Fibroblast of lung (primary cell): ENCODE measurements around the gene METTL14. TPM values are rescaled to one million over a fixed set of nuclear protein-coding genes. Genes with fewer than 3 reads are reported as not detected.

ENCODE experiments used
- DNase-seq, 2 donors: peaks; one replicate each; pipeline versions ENCODE4 v3.0.0 to v3.0.0-alpha.2; 2010; ENCODE audit warnings: low read depth in 2 of 2
- H2AFZ ChIP-seq: 2 replicates; pipeline ENCODE4 v1.5.1; 2012; ENCODE audit warnings: low read length, control low read depth, inconsistent platforms
- H3K27ac ChIP-seq: 2 replicates; pipeline ENCODE4 v1.5.1; 2011; ENCODE audit warnings: low read length, control low read depth; ENCODE audit not compliant: insufficient read depth
- H3K27me3 ChIP-seq: 2 replicates; pipeline ENCODE4 v1.5.1; 2011; ENCODE audit warnings: mild to moderate bottlenecking, low read length; ENCODE audit not compliant: control insufficient read depth, insufficient read depth
- H3K36me3 ChIP-seq: 2 replicates; pipeline ENCODE4 v1.5.1; 2011; ENCODE audit warnings: low read length; ENCODE audit not compliant: control insufficient read depth, insufficient read depth
- H3K4me1 ChIP-seq: 2 replicates; pipeline ENCODE4 v1.5.1; 2011; ENCODE audit warnings: low read length; ENCODE audit not compliant: control insufficient read depth, insufficient read depth; ENCODE audit errors: extremely low read depth
- H3K4me2 ChIP-seq: 2 replicates; pipeline ENCODE4 v1.5.1; 2011; ENCODE audit warnings: low read length, control low read depth; ENCODE audit not compliant: insufficient read depth; ENCODE audit errors: extremely low read depth
- H3K4me3 ChIP-seq, 4 experiments: fragments of 200-600 bp in 1 of 4; sonication (generic) in 1 of 4; replicated peaks in 1 of 4; 2 replicates each; pipeline ENCODE4 v1.5.1; 2011 to 2016; ENCODE audit warnings: low read length in 4 of 4, low read depth in 3 of 4, mild to moderate bottlenecking in 3 of 4, control low read depth in 2 of 4, inconsistent platforms in 1 of 4, mixed read lengths in 1 of 4; ENCODE audit not compliant: insufficient read depth in 1 of 4; ENCODE audit errors: control extremely low read depth in 1 of 4
- H3K79me2 ChIP-seq: 2 replicates; pipeline ENCODE4 v1.5.1; 2012; ENCODE audit warnings: mild to moderate bottlenecking, low read length, inconsistent platforms; ENCODE audit not compliant: control insufficient read depth, insufficient read depth
- H3K9ac ChIP-seq: 2 replicates; pipeline ENCODE4 v1.5.1; 2011; ENCODE audit warnings: mild to moderate bottlenecking, low read length, control low read depth; ENCODE audit not compliant: insufficient read depth
- H3K9me3 ChIP-seq: 2 replicates; pipeline ENCODE4 v1.5.1; 2012; ENCODE audit warnings: low read depth, low read length; ENCODE audit not compliant: control insufficient read depth, insufficient read depth
- H4K20me1 ChIP-seq: 2 replicates; pipeline ENCODE4 v1.5.1; 2011; ENCODE audit warnings: low read length; ENCODE audit not compliant: control insufficient read depth, insufficient read depth; ENCODE audit errors: extremely low read depth
- EZH2 ChIP-seq: IDR thresholded peaks from 2 replicates; pipeline ENCODE4 v1.5.1; 2012; ENCODE audit warnings: low read length, control low read depth, mild to moderate bottlenecking; ENCODE audit errors: missing control alignments
- polyA plus RNA-seq, 2 donors: library from polyadenylated mRNA; depleted of rRNA in 1 of 2; stranded (reverse) in 1 of 2; unstranded in 1 of 2; fragments of >200 nt; gene quantifications; 2 replicates each; pipeline ENCODE4 v1.2.1, GENCODE V29; 2011 to 2012; ENCODE audit warnings: missing spikeins in 1 of 2
- total RNA-seq: library from RNA; depleted of rRNA; stranded (reverse); fragments of >200 nt; gene quantifications from 2 replicates; pipeline ENCODE4 v1.2.1, GENCODE V29; 2014
- TF ChIP-seq, protein P1 (sequence below), 2 donors: IDR thresholded peaks in 1 of 2; conservative IDR thresholded peaks in 1 of 2; 1 replicate in 1 of 2; 2 replicates in 1 of 2; pipeline ENCODE4 v1.5.1; 2011 to 2012; ENCODE audit warnings: low read length in 2 of 2, control low read depth in 1 of 2, inconsistent platforms in 1 of 2, low read depth in 1 of 2, mild to moderate bottlenecking in 1 of 2

Gene METTL14
- total and polyA plus RNA-seq, 2 donors (not counting 1 experiment from before 2014, with no cell fraction given), result 18.2 to 29.7 TPM

- Histone ChIP-seq H3K9me3 (no peaks in the 10 kb centered on the region), H3K9ac (no peak overlapping the region), H3K4me1 (no peaks in the 10 kb centered on the region), H3K36me3 (no peaks in the 10 kb centered on the region), H4K20me1 (no peaks in the 10 kb centered on the region), H3K4me3 (no peak overlapping the region), H3K27ac (no peak overlapping the region), H3K4me2 (no peak overlapping the region), H2AFZ (no peak overlapping the region), H3K79me2 (no peaks in the 10 kb centered on the region), H3K27me3 (no peaks in the 10 kb centered on the region)
- DNase-seq, result peak in 1 of 2 donors; percentile 5
- no peak for TF ChIP-seq EZH2
- TF ChIP-seq, protein P1, sequence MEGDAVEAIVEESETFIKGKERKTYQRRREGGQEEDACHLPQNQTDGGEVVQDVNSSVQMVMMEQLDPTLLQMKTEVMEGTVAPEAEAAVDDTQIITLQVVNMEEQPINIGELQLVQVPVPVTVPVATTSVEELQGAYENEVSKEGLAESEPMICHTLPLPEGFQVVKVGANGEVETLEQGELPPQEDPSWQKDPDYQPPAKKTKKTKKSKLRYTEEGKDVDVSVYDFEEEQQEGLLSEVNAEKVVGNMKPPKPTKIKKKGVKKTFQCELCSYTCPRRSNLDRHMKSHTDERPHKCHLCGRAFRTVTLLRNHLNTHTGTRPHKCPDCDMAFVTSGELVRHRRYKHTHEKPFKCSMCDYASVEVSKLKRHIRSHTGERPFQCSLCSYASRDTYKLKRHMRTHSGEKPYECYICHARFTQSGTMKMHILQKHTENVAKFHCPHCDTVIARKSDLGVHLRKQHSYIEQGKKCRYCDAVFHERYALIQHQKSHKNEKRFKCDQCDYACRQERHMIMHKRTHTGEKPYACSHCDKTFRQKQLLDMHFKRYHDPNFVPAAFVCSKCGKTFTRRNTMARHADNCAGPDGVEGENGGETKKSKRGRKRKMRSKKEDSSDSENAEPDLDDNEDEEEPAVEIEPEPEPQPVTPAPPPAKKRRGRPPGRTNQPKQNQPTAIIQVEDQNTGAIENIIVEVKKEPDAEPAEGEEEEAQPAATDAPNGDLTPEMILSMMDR (conservative IDR thresholded peaks at IDR 0.05 in 1 of 2, IDR thresholded peaks at IDR 0.05 in 1 of 2; ENCODE audit: low read depth in 1 of 2, low read length in 2 of 2), result peak in 1 of 2 donors; percentile 29
These were observed 9.1 kb upstream of the METTL14 start for GRCh38 chr4:118676128-118676527.

- no peaks in the 10 kb centered on the region for H3K36me3 ChIP-seq
- DNase-seq, result no peak
- H3K79me2 ChIP-seq, result peaks cover 4% of the 10 kb centered on the region
- H3K9me3 ChIP-seq, result no peaks in the 10 kb centered on the region
- no peaks in the 10 kb centered on the region for H3K4me1 ChIP-seq
- no peaks in the 10 kb centered on the region for H4K20me1 ChIP-seq
- H3K4me2 ChIP-seq, result no peak overlapping the region
- H3K9ac ChIP-seq, result no peak overlapping the region
- TF ChIP-seq, protein P1 (conservative IDR thresholded peaks at IDR 0.05 in 1 of 2, IDR thresholded peaks at IDR 0.05 in 1 of 2; ENCODE audit: low read depth in 1 of 2, low read length in 2 of 2), result no peak
- TF ChIP-seq EZH2, result no peak
- no peak overlapping the region for H3K27ac ChIP-seq
- no peaks in the 10 kb centered on the region for H3K27me3 ChIP-seq
- H3K4me3 ChIP-seq, result no peak overlapping the region
- no peak overlapping the region for H2AFZ ChIP-seq
These were observed 4.4 kb upstream of the METTL14 start for GRCh38 chr4:118680808-118681207.

DNA sequence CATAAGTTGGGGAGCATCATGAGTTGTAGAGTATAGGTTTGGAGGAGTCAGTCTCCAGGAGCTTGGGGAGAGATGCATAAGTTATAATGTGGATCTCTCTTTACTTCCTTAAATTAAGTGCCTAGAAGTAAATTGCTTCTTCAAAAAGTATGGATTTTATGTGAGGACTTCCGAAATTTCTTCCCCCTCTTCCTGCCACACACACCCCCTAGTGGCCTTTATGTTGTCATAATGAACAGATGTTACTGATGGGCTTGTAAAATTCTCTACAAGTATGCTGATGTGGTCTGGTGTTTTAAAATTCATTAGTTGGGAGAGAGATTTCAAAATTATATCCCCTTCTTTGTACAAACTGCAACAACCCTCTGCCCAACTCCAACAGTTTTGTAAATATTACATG, 2.3 kb upstream of the METTL14 start:
- H3K27ac ChIP-seq, result no peak overlapping the region
- H2AFZ ChIP-seq, result no peak overlapping the region
- no peak overlapping the region for H3K9ac ChIP-seq
- no peak for TF ChIP-seq EZH2
- TF ChIP-seq, protein P1 (conservative IDR thresholded peaks at IDR 0.05 in 1 of 2, IDR thresholded peaks at IDR 0.05 in 1 of 2; ENCODE audit: low read depth in 1 of 2, low read length in 2 of 2), result peak; percentile 51 to 57
- H3K27me3 ChIP-seq, result no peaks in the 10 kb centered on the region
- H3K4me2 ChIP-seq, result no peak overlapping the region
- H3K79me2 ChIP-seq, result peaks cover 24% of the 10 kb centered on the region
- no peaks in the 10 kb centered on the region for H3K9me3 ChIP-seq
- peaks cover 1% of the 10 kb centered on the region for H3K36me3 ChIP-seq
- no peaks in the 10 kb centered on the region for H4K20me1 ChIP-seq
- H3K4me1 ChIP-seq, result peaks cover 7% of the 10 kb centered on the region
- DNase-seq, result peak; percentile 12 to 55
- H3K4me3 ChIP-seq, result no peak overlapping the region
